PFSK-1 (cell line): ENCODE measurements around the gene MAGI1.

Experiments
- POLR2AphosphoS5 ChIP-seq: IDR thresholded peaks from 2 replicates; pipeline ENCODE4 v1.6.1; 2012; ENCODE audit warnings: low read depth, mild to moderate bottlenecking, control low read depth, low read length, moderate library complexity
- REST ChIP-seq, 2 experiments: IDR thresholded peaks; 2 replicates each; pipeline versions ENCODE4 v1.6.1 to v1.8.0; 2011 to 2012; ENCODE audit warnings: low read depth in 2 of 2, low read length in 2 of 2, control low read depth in 1 of 2, inconsistent platforms in 1 of 2, mild to moderate bottlenecking in 1 of 2, moderate library complexity in 1 of 2; ENCODE audit not compliant: insufficient read depth in 1 of 2
- TAF1 ChIP-seq: IDR thresholded peaks from 2 replicates; pipeline ENCODE4 v1.6.1; 2012; ENCODE audit warnings: low read length, control low read depth, borderline replicate concordance; ENCODE audit not compliant: insufficient read depth

- TF ChIP-seq POLR2AphosphoS5: no peak
- TF ChIP-seq REST (IDR thresholded peaks at IDR 0.05; ENCODE audit: insufficient read depth in 1 of 2, low read depth in 2 of 2, low read length in 2 of 2): no peak
- TF ChIP-seq TAF1: no peak
Measured at GRCh38 chr3:65552434-65552833, 486.3 kb downstream of the MAGI1 start.
